ENCODE results near the gene MIPOL1.

GRCh38 chr14:37587881-37588666 lies 390.3 kb downstream of the MIPOL1 start:
- no peak for TF ChIP-seq CTCF (IDR thresholded peaks at IDR 0.05)
- no peak for TF ChIP-seq POLR2AphosphoS5 (IDR thresholded peaks at IDR 0.05)
- no peak for TF ChIP-seq POLR2A (IDR thresholded peaks at IDR 0.05)

Measured in breast epithelium (tissue), 3 donors.